GDM1 (cell line): ENCODE results near the gene TMOD1.

Experiments used
- DNase-seq: peaks from one replicate; lab custom pipeline; 2025; lab: John Stamatoyannopoulos, UW

Gene TMOD1

GRCh38 chr9:97548819-97549540 is 47.5 kb downstream of the TMOD1 start:
- no peak for DNase-seq

DNA sequence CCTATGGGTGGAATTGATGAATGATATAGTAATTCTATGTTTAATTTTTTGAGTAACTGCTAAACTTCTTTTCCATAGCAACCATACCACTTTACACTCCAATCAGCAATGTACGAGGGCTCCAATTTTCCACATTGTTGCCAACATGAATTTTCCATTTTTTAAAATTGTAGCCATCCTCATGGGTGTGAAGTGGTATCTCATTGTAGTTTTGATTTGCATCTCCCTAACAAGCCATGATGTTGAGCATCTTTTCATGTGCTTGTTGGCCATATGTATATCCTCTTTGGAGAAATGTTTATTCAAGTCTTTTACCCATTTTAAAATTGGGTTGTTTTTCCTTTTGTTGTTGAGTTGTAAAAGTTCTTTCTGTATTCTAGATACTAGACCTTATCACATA is 48.9 kb downstream of the TMOD1 start:
- no peak for DNase-seq

DNA sequence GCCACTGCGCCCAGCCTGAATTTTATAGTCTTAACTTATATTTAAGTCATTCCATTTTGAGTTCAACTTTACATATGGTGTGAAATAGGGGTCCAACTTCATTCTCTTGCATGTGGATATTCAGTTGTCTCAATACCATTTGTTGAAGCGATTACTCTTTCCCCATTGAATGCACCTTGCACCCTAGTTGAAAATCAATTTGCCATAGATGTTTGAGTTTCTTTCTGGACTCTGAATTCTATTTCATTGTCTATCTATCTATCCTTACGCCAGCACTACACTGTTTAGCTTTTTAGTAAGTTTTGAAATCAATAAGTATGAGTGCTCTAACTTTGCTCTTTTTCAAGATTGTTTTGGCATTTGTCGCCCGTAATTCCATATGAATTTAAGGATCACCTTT is 49.8 kb downstream of the TMOD1 start:
- no peak for DNase-seq

- DNase-seq = no peak
These were observed 51.7 kb downstream of the TMOD1 start for GRCh38 chr9:97553141-97553540.

GRCh38 chr9:97553841-97554240 is 52.4 kb downstream of the TMOD1 start:
- DNase-seq = no peak

- no peak for DNase-seq
These were observed 53.2 kb downstream of the TMOD1 start for GRCh38 chr9:97554566-97555075.

DNA sequence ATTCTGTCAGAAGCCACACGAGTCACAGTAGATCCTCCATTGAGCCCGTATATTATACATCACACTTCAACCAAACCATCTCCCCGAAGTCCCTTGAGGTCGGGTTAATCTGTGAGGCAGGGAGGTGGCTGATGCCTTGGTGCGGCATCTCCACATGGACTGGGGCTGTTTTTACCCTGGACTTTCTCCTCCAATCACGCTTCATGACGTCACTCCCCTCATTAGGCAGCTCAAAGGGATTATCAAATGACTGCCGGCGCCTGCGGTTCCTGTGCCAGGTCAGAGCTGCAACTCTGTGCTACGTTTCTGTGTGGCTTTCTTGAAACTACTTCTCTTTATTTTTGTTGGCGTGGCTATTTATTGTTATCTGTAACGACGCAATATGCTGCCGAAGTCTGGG is 53.7 kb downstream of the TMOD1 start:
- DNase-seq = no peak

- no peak for DNase-seq
These were observed 54.7 kb downstream of the TMOD1 start for GRCh38 chr9:97556036-97556720.

DNA sequence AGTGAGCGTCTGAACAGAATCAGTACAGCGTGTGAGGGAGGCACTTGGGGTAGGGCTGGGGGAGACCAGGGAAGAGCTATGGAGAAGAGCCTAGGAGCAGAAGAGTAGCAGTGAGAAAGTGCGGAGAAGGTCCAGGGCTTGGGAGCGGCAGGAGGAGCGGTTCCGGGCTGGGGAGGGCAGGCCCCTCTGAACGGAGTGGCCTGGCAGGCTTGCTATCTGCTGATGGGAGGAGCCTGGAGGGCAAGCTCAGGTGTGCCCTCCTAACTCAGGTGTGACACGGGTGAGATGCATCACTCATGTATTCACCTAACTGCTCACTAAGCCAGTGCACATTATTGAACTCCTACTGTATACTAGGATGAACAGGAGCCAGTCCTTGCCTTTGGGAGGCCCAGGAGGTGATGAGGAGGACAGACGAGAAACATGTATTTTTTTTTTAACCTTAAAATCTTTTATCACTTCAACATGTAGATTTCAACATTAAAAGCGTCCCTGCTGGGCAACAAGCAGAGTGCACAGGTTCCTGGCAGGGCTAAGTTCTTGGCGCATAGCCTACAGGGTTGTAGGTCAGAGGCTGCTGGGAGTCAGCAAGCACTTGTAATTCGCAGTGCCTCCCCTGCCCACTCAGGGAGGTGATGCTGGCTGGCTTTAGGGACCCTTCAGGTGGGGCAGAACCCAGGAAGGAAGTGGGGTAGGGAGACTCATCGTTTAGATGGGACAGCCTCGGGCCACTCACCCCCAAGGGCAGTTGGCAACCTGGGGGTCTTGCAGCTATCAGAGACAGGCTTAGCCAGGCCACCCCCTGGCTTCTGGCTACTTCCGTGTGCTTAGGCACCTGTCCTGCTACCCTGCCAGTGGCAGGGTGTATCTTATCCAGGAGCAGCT is 55.5 kb downstream of the TMOD1 start:
- DNase-seq = no peak

DNA sequence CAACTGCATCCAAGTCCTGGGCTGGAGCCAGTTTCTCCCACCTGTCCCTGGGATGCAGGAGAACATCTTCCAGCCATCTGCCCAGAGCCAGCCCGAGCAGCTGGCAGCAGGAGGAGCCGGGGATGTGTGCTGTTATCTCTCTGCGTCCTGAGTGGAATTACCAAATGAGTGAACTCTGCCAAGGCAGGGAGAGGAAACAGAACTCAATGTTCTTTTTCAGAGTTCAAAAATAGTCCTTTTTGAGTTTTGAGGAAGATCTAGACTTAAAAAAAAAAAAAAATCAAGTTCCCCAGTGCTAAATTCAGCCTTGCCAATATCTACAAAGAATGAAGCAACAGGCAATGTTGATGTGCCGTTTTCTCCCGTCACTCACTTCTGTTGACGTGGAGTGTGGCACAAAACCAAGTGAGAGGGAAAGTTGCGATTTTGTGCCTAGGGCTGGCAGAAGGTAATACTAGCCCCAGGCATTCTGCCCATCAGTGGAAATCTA is 56.2 kb downstream of the TMOD1 start:
- peak; percentile 51 for DNase-seq

DNA sequence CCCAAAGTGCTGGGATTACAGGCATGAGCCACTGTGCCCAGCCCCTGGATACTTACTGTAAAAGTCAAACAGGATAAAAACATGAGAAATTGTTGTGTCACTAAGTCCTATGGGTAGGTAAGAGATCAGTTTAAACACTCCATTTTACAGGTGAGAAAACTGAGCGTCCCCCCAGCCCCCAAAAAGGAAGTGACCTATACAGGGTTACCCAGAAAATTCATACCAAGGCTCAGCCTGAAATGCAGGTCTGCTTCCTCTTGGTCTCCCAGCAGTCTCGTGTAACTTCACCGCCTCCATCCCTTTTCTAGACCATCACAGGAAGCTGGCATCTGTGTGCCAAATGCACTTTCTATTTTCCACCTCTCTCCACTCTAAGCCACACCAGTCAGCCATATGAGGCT is 57.2 kb downstream of the TMOD1 start:
- DNase-seq = no peak

GRCh38 chr9:97559111-97559514 is 57.6 kb downstream of the TMOD1 start:
- no peak for DNase-seq

DNA sequence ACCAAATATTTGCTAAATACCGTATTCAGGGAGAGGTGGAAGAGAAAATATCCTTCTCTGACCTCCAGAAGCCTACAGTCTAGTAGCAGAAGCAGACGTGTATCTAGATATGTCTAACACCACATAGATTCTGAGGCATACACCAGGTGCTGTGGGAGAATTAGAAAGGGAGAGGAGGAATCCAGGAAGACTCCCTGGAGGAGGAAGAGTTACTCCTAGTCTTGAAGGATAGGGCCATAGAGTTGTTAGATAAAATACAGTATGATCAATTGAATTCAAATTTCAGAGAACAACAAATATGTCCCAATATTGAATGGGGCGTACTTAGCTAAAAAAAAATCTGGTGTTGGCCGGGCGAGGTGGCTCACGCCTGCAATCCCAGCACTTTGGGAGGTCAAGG is 58.7 kb downstream of the TMOD1 start:
- no peak for DNase-seq

DNA sequence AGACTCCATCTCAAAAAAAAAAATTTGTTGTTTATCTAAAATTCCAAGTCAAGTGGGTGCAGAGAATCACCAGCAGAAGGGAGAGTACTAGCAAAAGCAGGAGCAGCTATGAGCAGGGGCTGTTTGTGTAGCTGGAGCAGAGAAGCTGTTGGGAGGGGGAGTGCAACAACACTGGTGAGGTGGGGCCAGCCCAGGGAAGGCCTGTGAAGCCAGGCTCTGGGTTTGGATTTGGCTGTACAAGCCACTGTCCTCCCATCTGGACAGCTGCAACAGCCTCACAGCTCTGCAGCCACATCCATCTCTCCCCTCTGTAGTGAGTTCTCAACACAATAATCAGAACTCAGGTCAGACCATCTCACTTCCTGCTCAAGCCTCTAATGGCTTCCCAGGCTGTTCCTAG is 59.4 kb downstream of the TMOD1 start:
- DNase-seq = no peak

DNA sequence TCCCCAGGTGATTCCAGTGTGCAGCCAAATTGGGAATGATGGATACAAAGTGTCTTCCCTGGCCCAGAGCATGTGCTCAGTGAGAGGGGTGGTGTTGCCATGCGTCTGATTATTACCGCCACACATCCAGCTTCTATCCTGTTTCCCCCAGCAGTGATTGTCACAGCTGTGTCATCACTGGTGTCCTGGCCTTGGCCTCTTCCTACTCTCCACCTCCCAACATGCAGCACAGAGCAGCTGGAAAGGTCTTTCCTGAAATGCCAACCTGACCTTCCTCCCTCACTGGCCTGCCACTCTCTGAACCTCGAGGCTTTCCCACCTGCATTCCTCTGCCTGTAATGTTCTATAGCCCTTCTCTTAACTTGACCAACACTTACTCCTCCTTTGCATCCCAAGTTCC is 60.0 kb downstream of the TMOD1 start:
- no peak for DNase-seq

DNA sequence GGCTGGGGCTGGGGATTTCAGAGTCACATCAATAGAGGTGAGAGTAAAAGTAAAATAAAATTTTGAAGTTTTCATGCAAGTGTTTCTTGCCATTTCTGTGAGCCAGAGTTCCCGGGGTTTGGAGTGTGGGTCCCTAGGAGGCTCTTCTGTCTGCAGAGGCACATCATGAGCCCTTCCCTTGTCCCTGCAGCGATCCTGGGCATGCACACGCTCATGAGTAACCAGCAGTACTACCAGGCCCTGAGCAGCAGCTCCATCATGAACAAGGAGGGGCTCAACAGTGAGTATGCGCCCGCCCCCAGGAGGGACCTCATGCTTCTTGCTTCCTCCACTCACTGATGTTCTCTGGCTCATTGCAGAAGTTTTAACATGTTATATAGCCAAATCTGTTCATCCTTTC is 61.1 kb downstream of the TMOD1 start:
- DNase-seq = no peak

DNA sequence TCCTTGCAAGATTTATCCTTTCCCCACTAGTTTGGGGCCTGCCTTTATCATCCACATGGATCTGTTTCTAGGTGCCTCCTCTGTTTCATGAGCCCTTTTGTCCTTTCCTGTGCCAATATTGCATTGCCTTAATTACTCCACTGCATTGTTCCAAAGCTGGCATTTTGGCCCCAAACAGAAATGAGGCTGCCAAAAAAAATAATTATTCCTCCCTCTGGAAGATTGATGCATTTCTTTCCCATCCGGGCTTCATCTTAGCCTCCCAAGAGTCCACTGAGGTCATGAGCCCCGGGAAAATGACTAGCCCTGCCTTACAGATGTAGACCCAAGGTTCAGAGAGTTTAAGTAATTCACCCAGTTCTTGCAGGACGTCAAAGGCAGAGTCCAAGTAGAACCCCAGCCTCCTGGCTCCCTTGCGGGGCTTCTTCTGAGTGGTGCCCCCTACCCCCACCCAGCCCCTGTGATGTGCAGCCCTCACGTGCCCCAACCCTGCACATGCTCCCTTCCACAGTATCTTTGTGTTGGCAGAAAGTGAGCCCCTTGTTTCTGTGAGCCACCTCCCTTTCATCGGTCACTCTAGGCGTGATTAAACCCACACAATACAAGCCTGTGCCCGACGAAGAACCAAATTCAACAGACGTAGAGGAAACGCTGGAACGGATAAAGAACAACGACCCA is 62.1 kb downstream of the TMOD1 start:
- DNase-seq = no peak

- DNase-seq = no peak
These were observed 63.1 kb downstream of the TMOD1 start for GRCh38 chr9:97564291-97565175.

DNA sequence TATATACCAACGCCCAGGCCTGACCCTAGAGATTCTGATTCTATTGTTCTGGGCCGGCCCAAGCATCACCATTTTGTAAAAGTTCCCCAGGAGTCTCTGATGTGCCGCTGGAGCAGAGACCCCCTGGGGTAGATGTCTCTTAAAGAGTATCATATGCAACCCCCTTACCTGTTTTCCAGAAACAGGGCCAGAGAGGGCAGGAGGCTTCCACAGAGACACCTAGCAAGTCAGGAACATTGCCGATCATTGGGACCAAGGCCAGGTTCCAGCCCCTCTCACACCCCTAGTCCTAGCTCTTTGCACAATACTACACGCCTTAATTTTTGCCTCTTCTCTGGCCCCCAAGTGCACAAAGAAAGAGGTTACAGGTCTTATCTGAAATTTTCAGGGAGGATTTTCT is 63.8 kb downstream of the TMOD1 start:
- no peak for DNase-seq

- DNase-seq = no peak
These were observed 65.9 kb downstream of the TMOD1 start for GRCh38 chr9:97567182-97567893.
